Measurements from ENCODE around the gene MYOM1.

DNA sequence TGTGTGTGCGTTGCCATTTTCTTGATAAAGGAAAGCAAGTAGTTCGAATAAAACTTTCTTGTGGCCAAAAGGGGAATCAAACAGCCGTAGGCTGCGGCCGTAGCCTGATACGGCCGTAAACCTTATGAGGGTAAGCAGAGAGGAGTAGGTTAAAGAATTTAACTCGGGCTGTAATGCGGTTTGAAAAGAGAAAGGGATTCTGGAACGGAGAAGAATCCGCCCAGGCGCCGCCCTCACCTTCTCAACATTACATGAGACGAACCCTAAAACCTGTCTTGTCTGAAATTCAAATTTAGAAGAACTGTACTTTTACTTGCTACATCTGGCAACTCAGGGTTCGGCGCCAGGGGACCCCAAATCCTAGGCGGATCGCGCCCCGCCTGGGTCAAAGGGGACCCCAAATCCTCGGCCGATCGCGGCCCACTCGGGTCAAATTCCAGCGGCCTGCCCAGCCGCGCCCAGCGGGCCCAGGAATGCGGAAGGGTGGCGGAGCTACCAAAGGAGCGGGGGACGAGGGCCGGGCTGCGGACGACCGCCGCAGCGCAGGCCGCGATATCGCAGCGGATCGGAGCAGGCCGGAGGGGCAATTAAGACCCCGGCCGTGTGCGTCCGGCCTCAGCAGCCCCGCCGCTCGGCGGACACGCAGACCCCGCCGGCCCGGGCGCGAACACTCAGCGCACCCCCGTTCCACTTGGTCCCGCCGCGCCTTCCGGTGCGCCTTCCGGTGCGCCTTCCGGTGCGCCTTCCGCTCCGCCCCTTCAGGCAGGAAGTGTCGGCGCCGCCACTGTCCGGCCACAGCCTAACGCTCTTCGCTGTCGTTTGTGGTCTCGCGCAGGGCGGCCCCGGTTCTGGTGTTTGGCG is 41.8 kb upstream of the MYOM1 start, which contains the start of gene MYL12B:
- TF ChIP-seq, protein P1, sequence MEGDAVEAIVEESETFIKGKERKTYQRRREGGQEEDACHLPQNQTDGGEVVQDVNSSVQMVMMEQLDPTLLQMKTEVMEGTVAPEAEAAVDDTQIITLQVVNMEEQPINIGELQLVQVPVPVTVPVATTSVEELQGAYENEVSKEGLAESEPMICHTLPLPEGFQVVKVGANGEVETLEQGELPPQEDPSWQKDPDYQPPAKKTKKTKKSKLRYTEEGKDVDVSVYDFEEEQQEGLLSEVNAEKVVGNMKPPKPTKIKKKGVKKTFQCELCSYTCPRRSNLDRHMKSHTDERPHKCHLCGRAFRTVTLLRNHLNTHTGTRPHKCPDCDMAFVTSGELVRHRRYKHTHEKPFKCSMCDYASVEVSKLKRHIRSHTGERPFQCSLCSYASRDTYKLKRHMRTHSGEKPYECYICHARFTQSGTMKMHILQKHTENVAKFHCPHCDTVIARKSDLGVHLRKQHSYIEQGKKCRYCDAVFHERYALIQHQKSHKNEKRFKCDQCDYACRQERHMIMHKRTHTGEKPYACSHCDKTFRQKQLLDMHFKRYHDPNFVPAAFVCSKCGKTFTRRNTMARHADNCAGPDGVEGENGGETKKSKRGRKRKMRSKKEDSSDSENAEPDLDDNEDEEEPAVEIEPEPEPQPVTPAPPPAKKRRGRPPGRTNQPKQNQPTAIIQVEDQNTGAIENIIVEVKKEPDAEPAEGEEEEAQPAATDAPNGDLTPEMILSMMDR (conservative IDR thresholded peaks at IDR 0.05; ENCODE audit: low read depth, low read length) = no peak
- no peak for TF ChIP-seq EZH2 (IDR thresholded peaks at IDR 0.05; ENCODE audit: low read length, unreplicated experiment)
